SK-MEL-5 (cell line): ENCODE measurements around the gene E4F1. TPM values are rescaled to one million over a fixed set of nuclear protein-coding genes. Genes with fewer than 3 reads are reported as not detected.

Source experiments
- DNase-seq: peaks from one replicate; pipeline ENCODE4 v3.0.0-alpha.2; 2016; ENCODE audit warnings: low read depth, low spot score
- in situ Hi-C: cut with HindIII; loops from 2 replicates; pipeline ENCODE4 v1.10.0; 2016; ENCODE audit warnings: low sequenced_read_pairs, high pct_unique_total_duplicates, low pct_unique_long_range_greater_than_20kb
- total RNA-seq: library from RNA; depleted of rRNA; stranded (reverse); fragments of >200 nt; shearing (Covaris generic); gene quantifications from 2 replicates; pipeline ENCODE4 v1.2.3, GENCODE V29; 2014

E4F1 gene
- total RNA-seq, 1 experiment from 2014 or later, result 19.0 TPM

- no peak for DNase-seq
- in situ Hi-C loops, result no loop called here
Observed at GRCh38 chr16:2213817-2214718, 9.3 kb upstream of the E4F1 start.

DNA sequence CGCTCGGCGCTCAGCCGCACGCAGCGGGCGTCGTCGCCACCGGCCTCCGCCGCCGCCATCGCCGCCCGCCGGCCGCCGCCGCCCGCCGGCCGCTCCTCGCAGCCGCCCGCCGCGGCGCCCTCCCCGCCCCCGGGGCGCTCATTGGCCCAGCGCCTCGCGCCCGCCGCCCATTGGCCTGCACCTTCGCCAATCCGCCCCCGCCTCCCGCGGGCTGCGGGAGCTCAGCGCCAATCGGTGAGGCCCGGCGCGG lies 8.7 kb upstream of the E4F1 start, which contains the start of gene PGP:
PGP (minus strand) TSS at position 122 of the 250 bp plus-strand sequence; CDS start at position 59, 63 bp downstream.
- in situ Hi-C loops, result no loop called here
- DNase-seq, result no peak

DNA sequence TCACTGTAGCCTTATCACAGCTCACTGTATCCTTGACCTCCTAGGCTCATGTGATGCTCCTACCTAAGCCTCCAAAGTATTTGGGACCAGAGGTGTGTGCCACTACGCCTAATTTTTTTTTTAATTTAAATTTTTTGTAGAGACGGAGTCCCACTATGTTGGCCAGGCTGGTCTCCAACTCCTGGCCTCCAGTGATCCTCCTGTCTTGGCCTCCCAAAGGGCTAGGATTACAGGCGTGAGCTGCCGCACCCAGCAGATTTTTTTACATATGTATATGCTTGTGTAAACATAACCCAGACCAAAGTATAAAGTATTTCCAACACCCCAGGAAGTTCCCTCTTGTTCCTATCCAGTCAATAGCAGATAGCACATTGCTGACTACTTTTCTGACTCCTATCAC lies 7.1 kb upstream of the E4F1 start:
- in situ Hi-C loops, result no loop called here

GRCh38 chr16:2223942-2224486 lies 623 bp downstream of the E4F1 start:
- in situ Hi-C loops, result no loop called here
- peak; percentile 49 for DNase-seq

More for the DNA sequence above, 7.1 kb upstream of the E4F1 start:
- no peak for DNase-seq

DNA sequence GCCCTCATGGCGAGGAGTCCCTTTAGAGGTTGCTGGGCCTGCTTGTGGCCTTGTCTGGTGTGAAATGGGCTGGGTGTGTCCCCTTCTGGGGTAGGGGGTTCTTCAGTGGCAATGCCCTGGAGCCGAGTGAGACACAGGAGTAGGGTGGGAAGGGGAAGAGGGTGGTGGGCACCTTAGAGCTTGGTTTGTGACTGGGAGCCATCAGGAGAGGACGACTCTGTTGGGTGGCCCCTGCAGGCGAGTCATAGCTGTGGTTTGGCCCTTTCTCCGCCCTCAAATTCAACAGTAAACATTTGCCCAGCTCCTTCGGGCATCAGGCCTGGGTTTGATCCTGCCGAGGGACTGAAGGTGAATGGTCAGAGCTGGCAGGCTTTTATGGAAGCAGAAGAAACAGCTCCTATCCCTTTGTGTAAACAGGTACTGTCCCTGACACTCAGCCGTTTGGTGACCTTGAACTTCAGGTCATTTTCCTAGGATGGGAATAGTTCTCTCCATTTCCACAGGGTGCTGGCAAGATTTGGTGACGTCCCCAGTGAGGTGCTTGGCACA lies 2.9 kb downstream of the E4F1 start:
- DNase-seq, result no peak
- in situ Hi-C loops, result no loop called here

GRCh38 chr16:2226918-2227317 lies 3.5 kb downstream of the E4F1 start:
- DNase-seq, result no peak
- in situ Hi-C loops, result no loop called here

DNA sequence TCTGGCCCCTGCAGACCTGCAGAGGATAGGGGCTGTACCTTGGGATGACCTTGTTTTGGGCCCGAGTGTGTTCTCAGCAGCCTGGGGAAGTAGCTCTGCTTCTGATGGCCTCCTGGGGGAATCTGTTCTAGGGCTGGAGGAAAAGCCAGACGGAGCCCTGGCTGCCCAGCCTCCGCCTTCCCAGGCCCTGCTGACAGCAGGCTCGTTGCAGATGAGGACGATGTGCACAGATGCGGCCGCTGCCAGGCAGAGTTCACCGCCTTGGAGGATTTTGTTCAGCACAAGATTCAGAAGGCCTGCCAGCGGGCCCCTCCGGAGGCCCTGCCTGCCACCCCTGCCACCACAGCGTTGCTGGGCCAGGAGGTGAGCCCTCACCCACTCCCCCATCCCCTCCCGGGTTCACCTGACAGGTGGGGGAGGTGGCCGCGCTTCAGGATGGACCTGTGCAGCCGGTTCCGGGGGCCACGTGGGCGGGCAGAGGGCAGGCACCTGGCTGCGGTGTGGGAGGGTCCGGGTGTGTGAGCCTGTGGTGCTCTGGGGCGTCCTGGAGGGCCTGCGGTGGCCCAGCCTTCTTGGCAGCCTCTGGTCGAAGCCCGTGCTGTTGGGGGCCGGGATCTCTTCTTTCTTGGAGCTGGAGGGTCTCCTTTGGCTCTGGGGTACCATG lies 4.9 kb downstream of the E4F1 start:
- in situ Hi-C loops, result no loop called here
- DNase-seq, result no peak

DNA sequence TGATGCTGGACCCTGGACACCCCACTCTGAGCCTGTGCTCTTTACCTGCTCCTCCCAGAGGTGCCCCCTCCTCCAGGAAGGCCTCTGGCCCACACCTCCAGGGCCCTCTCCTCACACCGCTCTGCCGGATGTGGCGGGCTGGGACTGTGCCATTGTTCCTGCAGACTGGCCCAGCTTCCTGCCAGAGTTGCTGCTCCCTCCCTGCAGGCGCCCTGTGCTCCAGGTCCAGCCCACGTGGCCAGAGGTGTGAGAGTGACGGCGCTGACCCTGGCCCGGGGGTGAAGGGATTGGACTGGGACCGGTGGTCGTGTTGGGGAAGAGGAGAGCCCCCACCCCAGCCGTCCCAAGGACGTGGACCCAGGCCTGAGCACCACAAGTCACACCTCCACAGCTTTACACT lies 5.7 kb downstream of the E4F1 start:
- in situ Hi-C loops, result no loop called here
- no peak for DNase-seq

DNA sequence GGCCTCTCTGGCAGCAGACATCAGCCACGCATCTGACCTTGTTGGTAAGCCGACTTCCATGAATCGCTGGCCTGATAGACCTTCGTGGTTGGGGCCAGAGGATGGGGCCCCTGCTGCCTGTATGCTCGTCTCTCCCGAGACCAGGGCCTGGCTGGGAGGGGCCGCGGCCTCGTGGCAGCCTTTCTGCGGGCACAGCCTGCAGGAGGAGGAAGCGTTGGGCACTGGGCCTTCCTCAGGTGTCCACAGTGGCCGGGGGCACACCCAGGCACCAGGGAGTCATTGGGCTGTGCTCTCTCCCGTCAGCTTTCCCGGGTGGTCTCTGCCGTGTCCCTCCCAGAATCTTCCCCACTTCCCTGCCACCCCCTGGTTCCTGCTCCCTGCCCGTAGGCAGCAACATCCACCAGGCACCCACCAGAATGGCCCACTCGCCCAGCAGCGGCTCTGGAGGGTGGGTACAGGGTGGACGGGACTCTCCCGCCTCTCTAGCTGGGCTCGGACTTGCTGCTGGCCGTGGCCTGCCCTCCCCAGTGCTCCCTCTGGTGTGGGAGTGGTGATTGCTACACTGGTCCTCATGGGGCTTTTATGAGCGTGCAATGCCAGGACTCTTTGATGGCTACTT lies 6.3 kb downstream of the E4F1 start:
- in situ Hi-C loops, result no loop called here
- no peak for DNase-seq

DNA sequence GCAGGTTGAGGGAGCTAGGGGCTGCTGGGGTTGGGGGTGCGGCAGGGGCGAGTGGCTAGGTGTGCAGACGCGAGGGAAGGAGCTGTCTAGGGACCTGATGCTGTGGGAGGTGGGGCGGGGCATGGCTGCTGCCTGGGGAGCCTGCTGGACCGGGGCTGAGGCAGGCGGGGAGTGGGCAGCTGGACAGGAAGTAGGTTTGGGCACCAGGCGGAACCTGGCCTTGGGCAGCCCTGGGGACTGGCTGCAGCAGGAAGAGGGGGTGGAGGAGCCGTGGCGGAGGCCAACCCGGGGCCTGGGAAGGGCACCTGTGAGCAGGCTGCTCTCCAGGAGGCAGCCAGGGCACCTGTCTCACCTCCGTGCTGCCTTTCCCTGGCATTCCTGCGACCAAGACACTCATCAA lies 7.0 kb downstream of the E4F1 start:
- DNase-seq, result no peak
- in situ Hi-C loops, result no loop called here

GRCh38 chr16:2231016-2231931 lies 7.9 kb downstream of the E4F1 start:
- in situ Hi-C loops, result no loop called here
- DNase-seq, result no peak

DNA sequence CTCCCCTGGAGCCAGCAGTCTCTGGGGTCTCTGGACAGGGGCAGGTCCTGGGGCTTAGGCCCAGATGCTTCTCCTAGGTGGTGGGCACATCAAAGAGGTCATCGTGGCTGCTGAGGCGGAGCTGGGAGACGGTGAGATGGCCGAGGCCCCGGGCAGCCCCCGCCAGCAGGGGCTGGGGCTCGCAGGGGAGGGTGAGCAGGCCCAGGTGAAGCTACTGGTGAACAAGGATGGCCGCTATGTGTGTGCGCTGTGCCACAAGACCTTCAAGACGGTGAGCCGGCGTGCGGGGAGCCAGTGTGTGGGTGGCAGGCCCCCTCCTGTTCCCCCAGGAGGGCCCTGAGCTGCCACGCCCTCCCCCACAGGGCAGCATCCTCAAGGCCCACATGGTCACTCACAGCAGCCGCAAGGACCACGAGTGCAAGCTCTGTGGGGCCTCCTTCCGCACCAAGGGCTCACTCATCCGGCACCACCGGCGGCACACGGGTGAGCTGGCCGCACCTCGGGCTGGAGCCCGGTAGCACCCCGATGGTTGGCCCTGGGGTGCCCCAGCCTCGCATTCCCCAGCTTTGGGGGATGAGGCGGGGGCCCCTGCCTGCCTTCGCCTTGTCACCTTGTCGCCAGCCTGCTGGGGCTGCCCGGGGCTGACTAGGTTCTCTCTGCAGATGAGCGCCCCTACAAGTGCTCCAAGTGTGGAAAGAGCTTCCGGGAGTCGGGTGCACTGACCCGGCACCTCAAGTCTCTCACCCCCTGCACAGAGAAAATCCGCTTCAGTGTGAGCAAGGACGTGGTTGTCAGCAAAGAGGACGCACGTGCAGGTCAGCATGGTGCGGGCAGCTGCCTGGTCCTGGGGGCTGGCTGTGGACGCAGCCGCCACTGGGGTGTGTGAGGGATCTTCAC lies 9.0 kb downstream of the E4F1 start:
- no peak for DNase-seq
- in situ Hi-C loops, result no loop called here

GRCh38 chr16:2233046-2233775 lies 9.8 kb downstream of the E4F1 start:
- in situ Hi-C loops, result no loop called here
- no peak for DNase-seq

GRCh38 chr16:2233872-2234812 lies 10.8 kb downstream of the E4F1 start:
- DNase-seq, result no peak
- in situ Hi-C loops, result no loop called here

DNA sequence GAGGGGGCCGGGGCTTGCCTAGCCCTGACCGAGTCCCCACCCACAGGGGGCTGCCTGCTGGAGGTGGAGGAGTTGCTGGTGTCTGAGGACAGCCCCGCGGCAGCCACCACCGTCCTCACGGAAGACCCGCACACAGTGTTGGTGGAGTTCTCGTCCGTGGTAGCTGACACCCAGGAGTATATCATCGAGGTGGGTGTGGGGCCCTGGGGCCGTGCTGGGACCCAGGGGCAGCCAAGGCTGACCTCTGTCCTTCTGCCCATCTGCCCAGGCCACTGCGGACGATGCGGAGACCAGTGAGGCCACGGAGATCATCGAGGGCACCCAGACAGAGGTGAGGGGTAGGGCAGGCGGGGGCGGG lies 11.4 kb downstream of the E4F1 start:
- DNase-seq, result no peak
- in situ Hi-C loops, result no loop called here
